C4-2B (cell line): ENCODE data around the gene PKD2.

ENCODE experiments used
- ZFX ChIP-seq: fragments of 450-650 bp; IDR thresholded peaks from 2 replicates; pipeline ENCODE4 v1.6.1; 2017
- TF ChIP-seq, protein P1 (sequence below): fragments of 450-650 bp; conservative IDR thresholded peaks from 2 replicates; pipeline ENCODE4 v1.5.1; 2017; ENCODE audit warnings: mild to moderate bottlenecking

DNA sequence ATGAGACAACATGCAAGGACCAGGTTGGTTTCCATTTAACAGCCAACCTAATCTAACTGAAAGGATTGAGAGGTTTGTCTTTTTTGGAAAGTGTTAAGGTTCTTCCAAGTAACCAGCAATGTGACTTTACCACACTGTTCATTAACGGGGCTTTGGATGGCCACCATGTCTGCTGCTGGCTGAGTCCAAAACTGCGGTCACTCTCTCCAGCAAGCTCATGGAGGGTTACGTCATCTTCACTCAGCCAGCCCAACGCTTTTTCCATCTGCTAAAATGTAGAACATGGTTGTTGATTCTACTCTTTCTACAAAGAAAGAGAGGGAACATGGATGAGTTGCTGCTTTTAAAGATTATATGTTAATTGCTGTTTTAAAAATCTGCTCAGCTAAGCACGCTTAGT, 11.0 kb downstream of the PKD2 start:
- TF ChIP-seq, protein P1, sequence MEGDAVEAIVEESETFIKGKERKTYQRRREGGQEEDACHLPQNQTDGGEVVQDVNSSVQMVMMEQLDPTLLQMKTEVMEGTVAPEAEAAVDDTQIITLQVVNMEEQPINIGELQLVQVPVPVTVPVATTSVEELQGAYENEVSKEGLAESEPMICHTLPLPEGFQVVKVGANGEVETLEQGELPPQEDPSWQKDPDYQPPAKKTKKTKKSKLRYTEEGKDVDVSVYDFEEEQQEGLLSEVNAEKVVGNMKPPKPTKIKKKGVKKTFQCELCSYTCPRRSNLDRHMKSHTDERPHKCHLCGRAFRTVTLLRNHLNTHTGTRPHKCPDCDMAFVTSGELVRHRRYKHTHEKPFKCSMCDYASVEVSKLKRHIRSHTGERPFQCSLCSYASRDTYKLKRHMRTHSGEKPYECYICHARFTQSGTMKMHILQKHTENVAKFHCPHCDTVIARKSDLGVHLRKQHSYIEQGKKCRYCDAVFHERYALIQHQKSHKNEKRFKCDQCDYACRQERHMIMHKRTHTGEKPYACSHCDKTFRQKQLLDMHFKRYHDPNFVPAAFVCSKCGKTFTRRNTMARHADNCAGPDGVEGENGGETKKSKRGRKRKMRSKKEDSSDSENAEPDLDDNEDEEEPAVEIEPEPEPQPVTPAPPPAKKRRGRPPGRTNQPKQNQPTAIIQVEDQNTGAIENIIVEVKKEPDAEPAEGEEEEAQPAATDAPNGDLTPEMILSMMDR, result no peak
- no peak for TF ChIP-seq ZFX
